Upper lobe of right lung (tissue), 1 donor: ENCODE results near the gene CLDN2. TPM values are rescaled to one million over a fixed set of nuclear protein-coding genes. Genes with fewer than 3 reads are reported as not detected.
A peak's percentile ranks its signal among the peaks of the same experiment; 100 is the strongest.

Source experiments
- ATAC-seq: fragments of 200-7000 bp; cut with Tn5 transposase; one replicate; pipeline ENCODE4 v1.9.1; 2020; ENCODE audit warnings: mild to moderate bottlenecking, moderate library complexity
- DNase-seq: peaks from one replicate; pipeline ENCODE4 v3.0.0-alpha.2; 2020
- H3K27ac ChIP-seq: fragments of 200-600 bp; one replicate; pipeline ENCODE4 v1.8.0; 2022
- H3K27me3 ChIP-seq: fragments of 200-600 bp; one replicate; pipeline ENCODE4 v1.8.0; 2022; ENCODE audit warnings: mild to moderate bottlenecking
- H3K36me3 ChIP-seq: fragments of 200-600 bp; one replicate; pipeline ENCODE4 v1.8.0; 2022
- H3K4me1 ChIP-seq: fragments of 200-600 bp; one replicate; pipeline ENCODE4 v1.8.0; 2022
- H3K4me3 ChIP-seq: fragments of 200-600 bp; one replicate; pipeline ENCODE4 v1.8.0; 2022; ENCODE audit warnings: mild to moderate bottlenecking
- H3K9me3 ChIP-seq: fragments of 200-600 bp; one replicate; pipeline ENCODE4 v1.8.0; 2022
- intact Hi-C: fragments of 100-400 bp; cut with DNase I; formaldehyde crosslinking; loops from one replicate; pipeline ENCODE4 v1.11.0; 2022
- total RNA-seq: library from RNA; stranded (reverse); fragmentation: NEBNext Ultra II Directional; extraction: Animal tissue kit (Norgen Biotek cat#: 25700); gene quantifications from one replicate; pipeline ENCODE4 v1.2.1, GENCODE V29; 2021
- TF ChIP-seq, protein P1 (sequence below): fragments of 200-600 bp; IDR thresholded peaks from one replicate; pipeline ENCODE4 v1.8.0; 2022; ENCODE audit warnings: antibody characterized with exemption
- donor health status: DM: no; HTN: yes; CAD: no; lungs with severe emphysema.

The CLDN2 gene
- total RNA-seq, 1 donor from 2014 or later, result 0.61 TPM

DNA sequence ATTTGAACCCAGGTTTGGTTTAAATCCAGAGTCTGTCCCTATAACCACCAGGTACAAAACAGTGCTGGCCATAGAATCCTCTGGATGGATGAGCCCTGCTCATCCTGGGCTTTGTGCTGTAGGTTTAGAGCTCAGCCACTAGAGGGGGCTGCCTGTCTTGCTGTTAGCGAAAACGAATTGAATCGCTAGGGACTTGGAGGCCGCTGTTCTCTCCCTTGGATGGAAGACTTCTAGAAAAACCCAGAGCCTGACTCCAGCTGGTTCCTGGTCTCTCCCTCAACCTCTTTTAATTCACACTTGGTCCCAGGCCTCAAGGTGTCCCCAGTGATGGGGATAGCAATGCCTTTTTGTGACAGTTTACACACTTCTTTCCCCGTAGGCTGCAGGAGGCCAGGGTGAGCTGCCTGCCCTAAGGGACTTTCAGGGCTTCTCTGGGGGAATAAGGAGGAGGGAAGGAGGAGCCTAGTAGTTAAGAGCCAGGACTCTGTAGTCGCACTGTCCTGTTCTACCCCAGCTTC, 25.8 kb upstream of the CLDN2 start:
- ATAC-seq, result peak; percentile 89
- no peaks in the 10 kb centered on the region for H3K4me1 ChIP-seq
- TF ChIP-seq, protein P1, sequence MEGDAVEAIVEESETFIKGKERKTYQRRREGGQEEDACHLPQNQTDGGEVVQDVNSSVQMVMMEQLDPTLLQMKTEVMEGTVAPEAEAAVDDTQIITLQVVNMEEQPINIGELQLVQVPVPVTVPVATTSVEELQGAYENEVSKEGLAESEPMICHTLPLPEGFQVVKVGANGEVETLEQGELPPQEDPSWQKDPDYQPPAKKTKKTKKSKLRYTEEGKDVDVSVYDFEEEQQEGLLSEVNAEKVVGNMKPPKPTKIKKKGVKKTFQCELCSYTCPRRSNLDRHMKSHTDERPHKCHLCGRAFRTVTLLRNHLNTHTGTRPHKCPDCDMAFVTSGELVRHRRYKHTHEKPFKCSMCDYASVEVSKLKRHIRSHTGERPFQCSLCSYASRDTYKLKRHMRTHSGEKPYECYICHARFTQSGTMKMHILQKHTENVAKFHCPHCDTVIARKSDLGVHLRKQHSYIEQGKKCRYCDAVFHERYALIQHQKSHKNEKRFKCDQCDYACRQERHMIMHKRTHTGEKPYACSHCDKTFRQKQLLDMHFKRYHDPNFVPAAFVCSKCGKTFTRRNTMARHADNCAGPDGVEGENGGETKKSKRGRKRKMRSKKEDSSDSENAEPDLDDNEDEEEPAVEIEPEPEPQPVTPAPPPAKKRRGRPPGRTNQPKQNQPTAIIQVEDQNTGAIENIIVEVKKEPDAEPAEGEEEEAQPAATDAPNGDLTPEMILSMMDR, result peak; percentile 65
- intact Hi-C loops, result loop anchor here (10.0 kb wide), 1 partner anchor 60 kb away; no protein-coding TSS in a partner anchor
- no peaks in the 10 kb centered on the region for H3K9me3 ChIP-seq
- no peaks in the 10 kb centered on the region for H3K27me3 ChIP-seq
- no peaks in the 10 kb centered on the region for H3K36me3 ChIP-seq
- no peak overlapping the region for H3K4me3 ChIP-seq
- H3K27ac ChIP-seq, result no peak overlapping the region
- no peak for DNase-seq

- Histone ChIP-seq H3K4me1 (no peaks in the 10 kb centered on the region), H3K27me3 (no peaks in the 10 kb centered on the region), H3K4me3 (no peak overlapping the region), H3K9me3 (no peaks in the 10 kb centered on the region), H3K27ac (no peak overlapping the region), H3K36me3 (no peaks in the 10 kb centered on the region)
- intact Hi-C loops, result loop anchor here (10.0 kb wide), 1 partner anchor 60 kb away; no protein-coding TSS in a partner anchor
- ATAC-seq (peak; percentile 43), DNase-seq (no peak)
- TF ChIP-seq, protein P1, result no peak
Observed at GRCh38 chrX:106894978-106895452, 25.2 kb upstream of the CLDN2 start.

DNA sequence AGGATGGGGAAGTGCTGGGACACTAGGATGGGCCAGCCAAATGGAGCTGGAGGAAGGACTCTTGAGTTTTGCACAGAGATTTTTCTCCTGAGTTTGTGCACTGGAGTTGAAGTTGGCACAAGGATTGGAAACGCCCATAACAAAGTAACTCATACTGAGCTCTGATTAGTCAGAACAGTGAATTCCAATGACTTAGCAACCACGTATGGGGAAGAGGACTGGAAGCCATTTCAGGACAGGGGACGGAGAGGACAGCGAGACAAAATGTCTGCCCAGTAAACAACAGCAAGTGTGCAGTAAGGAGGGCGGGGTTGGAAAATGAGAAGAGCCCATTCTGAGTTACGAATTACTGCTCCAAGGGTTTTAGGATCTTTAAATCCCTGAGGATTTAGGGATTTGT, 22.9 kb upstream of the CLDN2 start:
- ATAC-seq, result no peak
- intact Hi-C loops, result loop anchor here (10.0 kb wide), 1 partner anchor 58 kb away; no protein-coding TSS in a partner anchor

GRCh38 chrX:106898462-106898861, 21.7 kb upstream of the CLDN2 start:
- intact Hi-C loops, result loop anchor here (10.0 kb wide), 1 partner anchor 56 kb away; no protein-coding TSS in a partner anchor
- no peak for DNase-seq

More for the DNA sequence above, 22.9 kb upstream of the CLDN2 start:
- no peak for DNase-seq
- Histone ChIP-seq H3K36me3 (no peaks in the 10 kb centered on the region), H3K27ac (no peak overlapping the region), H3K4me1 (no peaks in the 10 kb centered on the region), H3K9me3 (no peaks in the 10 kb centered on the region), H3K27me3 (no peaks in the 10 kb centered on the region), H3K4me3 (no peak overlapping the region)
- TF ChIP-seq, protein P1, result no peak

DNA sequence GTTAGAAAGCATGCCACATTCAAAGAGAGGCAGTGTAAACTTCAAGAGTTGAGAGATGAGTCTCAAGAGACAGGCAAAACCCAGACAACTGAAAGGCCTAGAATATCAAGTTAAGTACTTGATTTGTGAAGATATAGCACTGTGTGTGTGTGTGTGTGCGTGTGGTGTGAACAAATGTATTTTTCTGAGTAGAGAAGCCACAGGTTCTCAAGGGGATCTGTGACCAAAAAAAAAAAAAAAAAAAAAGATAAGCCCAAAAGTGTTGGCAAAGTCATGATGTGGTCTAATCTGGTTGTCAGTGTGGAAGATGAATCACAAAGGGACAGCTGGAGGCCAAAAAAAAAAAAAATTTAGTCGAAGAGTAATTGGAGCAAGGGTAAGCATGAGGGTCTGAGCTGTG, 20.9 kb upstream of the CLDN2 start:
- intact Hi-C loops, result loop anchor here (10.0 kb wide), 1 partner anchor 56 kb away; no protein-coding TSS in a partner anchor
- Histone ChIP-seq H3K4me3 (no peak overlapping the region), H3K27ac (no peak overlapping the region), H3K9me3 (no peaks in the 10 kb centered on the region), H3K36me3 (no peaks in the 10 kb centered on the region), H3K4me1 (no peaks in the 10 kb centered on the region), H3K27me3 (no peaks in the 10 kb centered on the region)
- TF ChIP-seq, protein P1, result no peak
- DNase-seq (no peak), ATAC-seq (no peak)

More at GRCh38 chrX:106898462-106898861, 21.7 kb upstream of the CLDN2 start:
- H3K27me3 ChIP-seq, result no peaks in the 10 kb centered on the region
- H3K9me3 ChIP-seq, result no peaks in the 10 kb centered on the region
- ATAC-seq, result peak; percentile 79
- no peaks in the 10 kb centered on the region for H3K36me3 ChIP-seq
- no peaks in the 10 kb centered on the region for H3K4me1 ChIP-seq
- TF ChIP-seq, protein P1, result peak; percentile 38
- no peak overlapping the region for H3K4me3 ChIP-seq
- H3K27ac ChIP-seq, result no peak overlapping the region
